K562 (cell line): ENCODE results near the gene CACNA1C. TPM values are rescaled to one million over a fixed set of nuclear protein-coding genes. Genes with fewer than 3 reads are reported as not detected.

ENCODE experiments used
- ATAC-seq: fragments of 200-7000 bp; cut with Tn5 transposase; 3 replicates; pipeline ENCODE4 v1.9.1; 2020; ENCODE audit warnings: moderate library complexity
- BruUV-seq: library from RNA; stranded (reverse); fragments of 400-500 nt; replicated peaks from 2 replicates; lab custom pipeline; 2021; lab: Mats Ljungman, UMichigan
- CTCF ChIA-PET: fragments of 300-600 bp; formaldehyde crosslinking; extraction: SDS; loops from one replicate; lab custom pipeline; 2021; ENCODE audit warnings: low intra/inter-chr PET ratio; lab: Yijun Ruan, JAX
- POLR2A ChIA-PET: fragments of 300-600, 350-650 bp; sonication (Branson Sonifier 250); formaldehyde crosslinking; extraction: SDS; loops from one replicate; lab custom pipeline; 2021; ENCODE audit warnings: antibody characterized with exemption, inconsistent platforms; lab: Yijun Ruan, JAX
- DNase-seq, 4 experiments: peaks; one replicate each; pipeline versions ENCODE4 v3.0.0 to v3.0.0-alpha.2; 2011 to 2018; ENCODE audit warnings: low spot score in 3 of 4, mixed read lengths in 3 of 4; ENCODE audit errors: extremely low read depth in 1 of 4
- FAIRE-seq: peaks from 2 replicates; lab custom pipeline; 2011; peaks lifted over from hg19 to GRCh38; lab: Jason Lieb, UNC
- H2AFZ ChIP-seq: 2 replicates; pipeline ENCODE4 v1.6.0; 2011; ENCODE audit warnings: low read depth, low read length, control low read depth, inconsistent platforms
- H3K27ac ChIP-seq: fragments of 200-600 bp; 3 replicates; pipeline ENCODE4 v1.8.0; 2011; ENCODE audit warnings: low read depth, mild to moderate bottlenecking, control low read depth, inconsistent platforms, low read length, moderate library complexity, mixed read lengths; ENCODE audit errors: extremely low read depth
- H3K27me3 ChIP-seq, 2 experiments: fragments of 300-600 bp in 1 of 2; 2 replicates in 1 of 2; 3 replicates in 1 of 2; pipeline versions ENCODE4 v1.6.0 to v1.8.0; 2011; ENCODE audit warnings: inconsistent platforms in 2 of 2, low read length in 2 of 2, mild to moderate bottlenecking in 1 of 2, mixed read lengths in 1 of 2, moderate library complexity in 1 of 2; ENCODE audit not compliant: control insufficient read depth in 2 of 2, insufficient read depth in 2 of 2
- H3K36me3 ChIP-seq: fragments of 300-600 bp; 3 replicates; pipeline ENCODE4 v1.8.0; 2011; ENCODE audit warnings: mild to moderate bottlenecking, low read length, inconsistent platforms; ENCODE audit not compliant: control insufficient read depth, insufficient read depth
- H3K4me1 ChIP-seq, 2 experiments: fragments of 200-600 bp in 1 of 2; replicated peaks in 1 of 2; 2 replicates in 1 of 2; 3 replicates in 1 of 2; pipeline versions ENCODE4 v1.5.1 to v1.8.0; 2011; ENCODE audit warnings: inconsistent platforms in 2 of 2, low read length in 2 of 2, mild to moderate bottlenecking in 1 of 2, mixed read lengths in 1 of 2, moderate library complexity in 1 of 2; ENCODE audit not compliant: control insufficient read depth in 2 of 2, insufficient read depth in 2 of 2
- H3K4me2 ChIP-seq: 2 replicates; pipeline ENCODE4 v1.6.1; 2011; ENCODE audit warnings: low read length, control low read depth, inconsistent platforms, mixed read lengths; ENCODE audit not compliant: insufficient read depth
- H3K4me3 ChIP-seq: fragments of 200-600 bp; sonication (generic), shearing (Covaris generic); 2 replicates; pipeline ENCODE4 v1.5.1; 2016; ENCODE audit warnings: control low read depth, inconsistent platforms
- H3K79me2 ChIP-seq: fragments of 200-600 bp; 3 replicates; pipeline ENCODE4 v1.8.0; 2011; ENCODE audit warnings: low read length, inconsistent platforms; ENCODE audit not compliant: control insufficient read depth, insufficient read depth
- H3K9ac ChIP-seq, 2 experiments: 2 replicates each; pipeline versions ENCODE4 v1.6.0 to v1.6.1; 2011; ENCODE audit warnings: low read depth in 2 of 2, low read length in 2 of 2, control low read depth in 1 of 2, inconsistent platforms in 1 of 2, mild to moderate bottlenecking in 1 of 2, mixed read lengths in 1 of 2; ENCODE audit not compliant: insufficient read depth in 1 of 2
- H3K9me1 ChIP-seq: one replicate; pipeline ENCODE4 v1.6.0; 2011; ENCODE audit warnings: inconsistent platforms, mild to moderate bottlenecking, low read length, moderate library complexity; ENCODE audit not compliant: control insufficient read depth, insufficient read depth
- H3K9me3 ChIP-seq: replicated peaks from 2 replicates; pipeline ENCODE4 v1.5.1; 2011; ENCODE audit warnings: low read depth, low read length, inconsistent platforms; ENCODE audit not compliant: control insufficient read depth, insufficient read depth
- H4K20me1 ChIP-seq: replicated peaks from 2 replicates; pipeline ENCODE4 v1.6.1; 2011; ENCODE audit warnings: low read length, inconsistent platforms, mixed read lengths; ENCODE audit not compliant: control insufficient read depth, insufficient read depth
- EHMT2 ChIP-seq: fragments of 450-650 bp; IDR thresholded peaks from 2 replicates; pipeline ENCODE4 v1.6.1; 2018; ENCODE audit warnings: antibody characterized with exemption
- ELF4 ChIP-seq: fragments of 450-650 bp; formaldehyde crosslinking; IDR thresholded peaks from 2 replicates; pipeline ENCODE4 v1.4.0; 2022; ENCODE audit warnings: missing genetic modification characterization
- HDAC8 ChIP-seq: fragments of 450-650 bp; IDR thresholded peaks from 2 replicates; pipeline ENCODE4 v1.6.1; 2016; ENCODE audit warnings: mild to moderate bottlenecking, missing genetic modification characterization, moderate library complexity, missing compliant biosample characterization
- IRF2 ChIP-seq: sonication (generic); formaldehyde crosslinking; IDR thresholded peaks from 2 replicates; pipeline ENCODE4 v1.8.1; 2022; ENCODE audit warnings: mild to moderate bottlenecking, missing genetic modification reagents
- KDM1A ChIP-seq, 2 experiments: fragments of 450-650 bp; IDR thresholded peaks; 2 replicates each; pipeline ENCODE4 v1.6.1; 2016; ENCODE audit warnings: mild to moderate bottlenecking in 2 of 2
- MCM3 ChIP-seq: fragments of 450-650 bp; IDR thresholded peaks from 2 replicates; pipeline ENCODE4 v1.6.1; 2016
- MEF2D ChIP-seq: conservative IDR thresholded peaks from 2 replicates; pipeline ENCODE4 v1.6.1; 2016; ENCODE audit warnings: low read depth, missing genetic modification characterization, missing compliant biosample characterization
- MXI1 ChIP-seq: IDR thresholded peaks from 2 replicates; pipeline ENCODE4 v1.6.1; 2011; ENCODE audit warnings: low read depth, mild to moderate bottlenecking, improper control_type of control experiment, low read length
- NCOA6 ChIP-seq: fragments of 450-650 bp; IDR thresholded peaks from 2 replicates; pipeline ENCODE4 v1.6.1; 2017; ENCODE audit warnings: mild to moderate bottlenecking
- PHF21A ChIP-seq: fragments of 450-650 bp; IDR thresholded peaks from 2 replicates; pipeline ENCODE4 v1.6.1; 2017; ENCODE audit warnings: low read depth, borderline replicate concordance
- POLR2AphosphoS5 ChIP-seq: IDR thresholded peaks from 2 replicates; pipeline ENCODE4 v1.6.1; 2011; ENCODE audit warnings: mild to moderate bottlenecking, low read depth, low read length, moderate library complexity; ENCODE audit not compliant: control insufficient read depth, insufficient read depth
- SMARCA5 ChIP-seq: fragments of 450-650 bp; IDR thresholded peaks from 2 replicates; pipeline ENCODE4 v1.6.1; 2016
- TAF7 ChIP-seq: fragments of 450-650 bp; IDR thresholded peaks from 2 replicates; pipeline ENCODE4 v1.6.1; 2016; ENCODE audit warnings: missing genetic modification characterization, missing compliant biosample characterization
- TOE1 ChIP-seq, 2 experiments: fragments of 450-650 bp in 1 of 2; sonication (generic) in 1 of 2; formaldehyde crosslinking in 1 of 2; IDR thresholded peaks; 2 replicates each; pipeline versions ENCODE4 v1.7.1 to v1.8.0; 2016 to 2022; ENCODE audit warnings: borderline replicate concordance in 2 of 2, mild to moderate bottlenecking in 2 of 2, antibody characterized with exemption in 1 of 2, inconsistent platforms in 1 of 2, low read depth in 1 of 2, missing genetic modification reagents in 1 of 2, moderate library complexity in 1 of 2
- WGBS: fragments of 100-300 bp; shearing (Covaris generic); methylation state at CpG from one replicate; pipeline ENCODE4 v1.1.6; 2016; ENCODE audit warnings: low coverage, mixed read lengths; ENCODE audit not compliant: insufficient coverage; ENCODE audit errors: missing lambda C conversion rate; 5-methylcytosine and 5-hydroxymethylcytosine counted together
- in situ Hi-C: fragments of 300-500 bp; cut with MboI; formaldehyde crosslinking; loops from 4 replicates; pipeline ENCODE4 v1.15.0; 2018; ENCODE audit warnings: inconsistent platforms, mixed read lengths
- intact Hi-C: fragments of 100-400 bp; cut with micrococcal nuclease; formaldehyde crosslinking; loops from 2 replicates; pipeline ENCODE4 v1.14.2; 2022
- polyA plus RNA-seq, 8 experiments: library from polyadenylated mRNA; depleted of rRNA in 4 of 8; stranded (reverse) in 5 of 8; unstranded in 3 of 8; fragments of >200 nt; fragmentation: Nextera tagmentation in 2 of 8; fragmentation: Illumina TruSeq in 1 of 8; extraction: Ambion mirVana in 2 of 8; extraction: Trizol in 1 of 8; gene quantifications; 2 replicates each; pipeline versions ENCODE4 v1.2.1 to v1.2.3, GENCODE V29; 2011 to 2014; ENCODE audit warnings: inconsistent platforms in 1 of 8, missing spikeins in 1 of 8
- total RNA-seq, 7 experiments: library from RNA; depleted of rRNA in 6 of 7; stranded (reverse); fragments of >200 nt in 6 of 7; fragmentation: Illumina TruSeq in 2 of 7; extraction: Trizol in 2 of 7; gene quantifications; 2 replicates each; pipeline versions ENCODE4 v1.2.1 to v1.2.3, GENCODE V29; 2011 to 2021; ENCODE audit warnings: low replicate concordance in 1 of 7
- TF ChIP-seq, protein P1 (sequence below): fragments of 250-450 bp; sonication (Bioruptor Pico); IDR thresholded peaks from 2 replicates; pipeline ENCODE4 v1.4.0; 2020; ENCODE audit warnings: mild to moderate bottlenecking, moderate library complexity, borderline replicate concordance
- TF ChIP-seq, protein P2 (sequence below): fragments of 250-450 bp; sonication (Bioruptor Pico); IDR thresholded peaks from 2 replicates; pipeline ENCODE4 v1.8.0; 2021; ENCODE audit warnings: moderate library complexity, mild to moderate bottlenecking, inconsistent platforms

The CACNA1C gene
- total and polyA plus RNA-seq, 9 of the 15 experiments (the other 6 are each of a cell fraction or from before 2014, with no cell fraction given): not detected

DNA sequence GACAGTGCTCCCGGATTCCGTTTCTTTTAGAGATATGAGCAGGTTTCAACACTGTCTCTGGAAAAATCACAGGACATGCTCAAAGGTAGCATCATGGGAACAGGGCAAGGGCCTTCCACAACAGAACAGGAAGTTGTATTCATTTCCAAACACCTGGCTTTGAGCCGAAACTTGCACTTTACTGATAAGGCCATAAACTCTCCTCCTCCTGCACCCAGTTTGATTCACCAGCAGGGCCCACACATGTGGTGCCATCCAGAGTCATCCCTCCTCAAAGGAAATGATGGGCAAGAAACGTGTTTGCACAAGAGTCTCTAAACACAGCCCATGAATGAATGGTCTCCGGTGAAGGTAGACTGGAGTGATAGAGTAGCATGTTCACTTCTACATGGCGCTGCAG lies 473.6 kb downstream of the CACNA1C start:
- no peak overlapping the region for H3K4me3 ChIP-seq
- no peak overlapping the region for H2AFZ ChIP-seq
- DNase-seq (no peak), ATAC-seq (no peak), FAIRE-seq (no peak)
- no peaks in the 10 kb centered on the region for H4K20me1 ChIP-seq
- 6% methylated on average over 6 of the region's 6 CpGs for WGBS
- ChIA-PET CTCF (no interaction called here), POLR2A (no interaction called here)
- in situ Hi-C loops: no loop called here
- H3K4me1 ChIP-seq: no peaks in the 10 kb centered on the region
- BruUV-seq: no TSS peak
- no peak for TF ChIP-seq MEF2D (tag)
- no peak for TF ChIP-seq IRF2
- no peak for TF ChIP-seq KDM1A (IDR thresholded peaks at IDR 0.05)
- TF ChIP-seq, protein P1, sequence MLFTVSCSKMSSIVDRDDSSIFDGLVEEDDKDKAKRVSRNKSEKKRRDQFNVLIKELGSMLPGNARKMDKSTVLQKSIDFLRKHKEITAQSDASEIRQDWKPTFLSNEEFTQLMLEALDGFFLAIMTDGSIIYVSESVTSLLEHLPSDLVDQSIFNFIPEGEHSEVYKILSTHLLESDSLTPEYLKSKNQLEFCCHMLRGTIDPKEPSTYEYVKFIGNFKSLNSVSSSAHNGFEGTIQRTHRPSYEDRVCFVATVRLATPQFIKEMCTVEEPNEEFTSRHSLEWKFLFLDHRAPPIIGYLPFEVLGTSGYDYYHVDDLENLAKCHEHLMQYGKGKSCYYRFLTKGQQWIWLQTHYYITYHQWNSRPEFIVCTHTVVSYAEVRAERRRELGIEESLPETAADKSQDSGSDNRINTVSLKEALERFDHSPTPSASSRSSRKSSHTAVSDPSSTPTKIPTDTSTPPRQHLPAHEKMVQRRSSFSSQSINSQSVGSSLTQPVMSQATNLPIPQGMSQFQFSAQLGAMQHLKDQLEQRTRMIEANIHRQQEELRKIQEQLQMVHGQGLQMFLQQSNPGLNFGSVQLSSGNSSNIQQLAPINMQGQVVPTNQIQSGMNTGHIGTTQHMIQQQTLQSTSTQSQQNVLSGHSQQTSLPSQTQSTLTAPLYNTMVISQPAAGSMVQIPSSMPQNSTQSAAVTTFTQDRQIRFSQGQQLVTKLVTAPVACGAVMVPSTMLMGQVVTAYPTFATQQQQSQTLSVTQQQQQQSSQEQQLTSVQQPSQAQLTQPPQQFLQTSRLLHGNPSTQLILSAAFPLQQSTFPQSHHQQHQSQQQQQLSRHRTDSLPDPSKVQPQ (CRISPR knock-in tag): no peak
- TF ChIP-seq, protein P2, sequence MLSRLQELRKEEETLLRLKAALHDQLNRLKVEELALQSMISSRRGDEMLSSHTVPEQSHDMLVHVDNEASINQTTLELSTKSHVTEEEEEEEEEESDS: no peak
- TF ChIP-seq NCOA6: no peak
- no peak for TF ChIP-seq MCM3
- TF ChIP-seq TOE1 (IDR thresholded peaks at IDR 0.05; ENCODE audit: borderline replicate concordance): no peak
- no peak for TF ChIP-seq TOE1 (CRISPR knock-in tag; IDR thresholded peaks at IDR 0.05; ENCODE audit: borderline replicate concordance, low read depth)
- TF ChIP-seq SMARCA5: no peak
- no peak for TF ChIP-seq POLR2AphosphoS5
- no peak for TF ChIP-seq MXI1
- no peak for TF ChIP-seq PHF21A
- TF ChIP-seq ELF4 (CRISPR knock-in tag): no peak
- TF ChIP-seq EHMT2: no peak
- TF ChIP-seq HDAC8 (tag): no peak
- no peak for TF ChIP-seq TAF7 (tag)
- H3K9ac ChIP-seq: no peak overlapping the region
- no peaks in the 10 kb centered on the region for H3K36me3 ChIP-seq
- H3K9me3 ChIP-seq: no peaks in the 10 kb centered on the region
- no peaks in the 10 kb centered on the region for H3K9me1 ChIP-seq
- H3K79me2 ChIP-seq: no peaks in the 10 kb centered on the region
- intact Hi-C loops: no loop called here
- no peak overlapping the region for H3K4me2 ChIP-seq
- H3K27ac ChIP-seq: no peak overlapping the region
- H3K27me3 ChIP-seq: peaks cover 0 to 20% of the 10 kb centered on the region in 2 experiments; a peak in 3 of 5 replicates
